Progenitor cell of endocrine pancreas (in vitro differentiated cells): Measurements from ENCODE around the gene ALKBH4. TPM values are rescaled to one million over a fixed set of nuclear protein-coding genes. Genes with fewer than 3 reads are reported as not detected.
A peak's percentile ranks its signal among the peaks of the same experiment; 100 is the strongest.

Experiments used
- DNase-seq: peaks from one replicate; pipeline ENCODE4 v3.0.0; 2021; ENCODE audit warnings: low spot score; ENCODE audit not compliant: unreplicated experiment
- H3K27ac Mint-ChIP-seq: 2 replicates; pipeline ENCODE4 v1.8.0; 2021; ENCODE audit warnings: mild to moderate bottlenecking, moderate library complexity, mixed read lengths
- H3K27me3 Mint-ChIP-seq: 2 replicates; pipeline ENCODE4 v1.8.0; 2021; ENCODE audit warnings: mixed read lengths
- H3K36me3 Mint-ChIP-seq: 2 replicates; pipeline ENCODE4 v1.8.0; 2022; ENCODE audit warnings: mixed read lengths; ENCODE audit not compliant: insufficient read depth
- H3K4me1 Mint-ChIP-seq: 2 replicates; pipeline ENCODE4 v1.8.0; 2021; ENCODE audit warnings: low read depth, mixed read lengths
- H3K4me3 Mint-ChIP-seq: 2 replicates; pipeline ENCODE4 v1.8.0; 2021; ENCODE audit warnings: low read depth, mild to moderate bottlenecking, moderate library complexity, mixed read lengths
- H3K9me3 Mint-ChIP-seq: 2 replicates; pipeline ENCODE4 v1.8.0; 2021; ENCODE audit warnings: low read depth, mixed read lengths
- CTCF ChIP-seq: fragments of 200-600 bp; sonication (generic); IDR thresholded peaks from one replicate; pipeline ENCODE4 v1.5.0; 2021; ENCODE audit warnings: antibody characterized with exemption, mild to moderate bottlenecking; ENCODE audit not compliant: unreplicated experiment
- total RNA-seq: library from RNA; stranded (reverse); gene quantifications from 2 replicates; pipeline ENCODE4 v1.2.1, GENCODE V29; 2021

Gene ALKBH4
- total RNA-seq, 1 donor from 2014 or later, result 14.3 TPM

GRCh38 chr7:102424129-102424551 is 40.5 kb downstream of the ALKBH4 start:
- Mint-ChIP-seq H3K9me3 (no peaks in the 10 kb centered on the region), H3K27ac (peak overlapping the region; percentile 69), H3K4me3 (no peak overlapping the region), H3K36me3 (peaks cover 20% of the 10 kb centered on the region), H3K27me3 (no peaks in the 10 kb centered on the region), H3K4me1 (no peaks in the 10 kb centered on the region)
- DNase-seq, result no peak
- TF ChIP-seq CTCF, result no peak

GRCh38 chr7:102421706-102422240 is 42.9 kb downstream of the ALKBH4 start:
- Mint-ChIP-seq H3K4me1 (no peaks in the 10 kb centered on the region), H3K27ac (no peak overlapping the region), H3K4me3 (no peak overlapping the region), H3K27me3 (no peaks in the 10 kb centered on the region), H3K9me3 (no peaks in the 10 kb centered on the region), H3K36me3 (peaks cover 29% of the 10 kb centered on the region)
- DNase-seq, result no peak
- TF ChIP-seq CTCF, result no peak

GRCh38 chr7:102418592-102418991 is 46.1 kb downstream of the ALKBH4 start:
- Mint-ChIP-seq H3K36me3 (peaks cover 29% of the 10 kb centered on the region), H3K4me3 (no peak overlapping the region), H3K27me3 (no peaks in the 10 kb centered on the region), H3K27ac (no peak overlapping the region), H3K4me1 (no peaks in the 10 kb centered on the region), H3K9me3 (no peaks in the 10 kb centered on the region)
- DNase-seq, result no peak
- TF ChIP-seq CTCF, result no peak

GRCh38 chr7:102417105-102417504 is 47.6 kb downstream of the ALKBH4 start:
- Mint-ChIP-seq H3K36me3 (peaks cover 33% of the 10 kb centered on the region), H3K4me1 (no peaks in the 10 kb centered on the region), H3K9me3 (no peaks in the 10 kb centered on the region), H3K27ac (no peak overlapping the region), H3K4me3 (no peak overlapping the region), H3K27me3 (no peaks in the 10 kb centered on the region)
- no peak for TF ChIP-seq CTCF
- no peak for DNase-seq

- TF ChIP-seq CTCF, result no peak
- H3K27ac Mint-ChIP-seq, result no peak overlapping the region
- H3K36me3 Mint-ChIP-seq, result peaks cover 37% of the 10 kb centered on the region
- no peaks in the 10 kb centered on the region for H3K27me3 Mint-ChIP-seq
- no peak for DNase-seq
- H3K9me3 Mint-ChIP-seq, result no peaks in the 10 kb centered on the region
- H3K4me1 Mint-ChIP-seq, result no peaks in the 10 kb centered on the region
- no peak overlapping the region for H3K4me3 Mint-ChIP-seq
These were observed 48.3 kb downstream of the ALKBH4 start for GRCh38 chr7:102416406-102416805.
